ENCODE measurements around the gene PHF21A.

- TF ChIP-seq, protein P1, sequence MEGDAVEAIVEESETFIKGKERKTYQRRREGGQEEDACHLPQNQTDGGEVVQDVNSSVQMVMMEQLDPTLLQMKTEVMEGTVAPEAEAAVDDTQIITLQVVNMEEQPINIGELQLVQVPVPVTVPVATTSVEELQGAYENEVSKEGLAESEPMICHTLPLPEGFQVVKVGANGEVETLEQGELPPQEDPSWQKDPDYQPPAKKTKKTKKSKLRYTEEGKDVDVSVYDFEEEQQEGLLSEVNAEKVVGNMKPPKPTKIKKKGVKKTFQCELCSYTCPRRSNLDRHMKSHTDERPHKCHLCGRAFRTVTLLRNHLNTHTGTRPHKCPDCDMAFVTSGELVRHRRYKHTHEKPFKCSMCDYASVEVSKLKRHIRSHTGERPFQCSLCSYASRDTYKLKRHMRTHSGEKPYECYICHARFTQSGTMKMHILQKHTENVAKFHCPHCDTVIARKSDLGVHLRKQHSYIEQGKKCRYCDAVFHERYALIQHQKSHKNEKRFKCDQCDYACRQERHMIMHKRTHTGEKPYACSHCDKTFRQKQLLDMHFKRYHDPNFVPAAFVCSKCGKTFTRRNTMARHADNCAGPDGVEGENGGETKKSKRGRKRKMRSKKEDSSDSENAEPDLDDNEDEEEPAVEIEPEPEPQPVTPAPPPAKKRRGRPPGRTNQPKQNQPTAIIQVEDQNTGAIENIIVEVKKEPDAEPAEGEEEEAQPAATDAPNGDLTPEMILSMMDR (IDR thresholded peaks at IDR 0.05; ENCODE audit: poor library complexity): no peak
- no peak for TF ChIP-seq EZH2 (IDR thresholded peaks at IDR 0.05; ENCODE audit: borderline replicate concordance)
- TF ChIP-seq EZH2phosphoT487 (IDR thresholded peaks at IDR 0.05; ENCODE audit: low read depth, severe bottlenecking, unreplicated experiment): no peak
Observed at GRCh38 chr11:45935349-45936064, 185.7 kb downstream of the PHF21A start.
